Fibroblast of lung (primary cell): ENCODE measurements around the gene ADAP1.

Experiments
- EZH2 ChIP-seq: IDR thresholded peaks from 2 replicates; pipeline ENCODE4 v1.5.1; 2012; ENCODE audit warnings: low read length, control low read depth, mild to moderate bottlenecking; ENCODE audit errors: missing control alignments
- TF ChIP-seq, protein P1 (sequence below), 2 donors: IDR thresholded peaks in 1 of 2; conservative IDR thresholded peaks in 1 of 2; 1 replicate in 1 of 2; 2 replicates in 1 of 2; pipeline ENCODE4 v1.5.1; 2011 to 2012; ENCODE audit warnings: low read length in 2 of 2, control low read depth in 1 of 2, inconsistent platforms in 1 of 2, low read depth in 1 of 2, mild to moderate bottlenecking in 1 of 2

DNA sequence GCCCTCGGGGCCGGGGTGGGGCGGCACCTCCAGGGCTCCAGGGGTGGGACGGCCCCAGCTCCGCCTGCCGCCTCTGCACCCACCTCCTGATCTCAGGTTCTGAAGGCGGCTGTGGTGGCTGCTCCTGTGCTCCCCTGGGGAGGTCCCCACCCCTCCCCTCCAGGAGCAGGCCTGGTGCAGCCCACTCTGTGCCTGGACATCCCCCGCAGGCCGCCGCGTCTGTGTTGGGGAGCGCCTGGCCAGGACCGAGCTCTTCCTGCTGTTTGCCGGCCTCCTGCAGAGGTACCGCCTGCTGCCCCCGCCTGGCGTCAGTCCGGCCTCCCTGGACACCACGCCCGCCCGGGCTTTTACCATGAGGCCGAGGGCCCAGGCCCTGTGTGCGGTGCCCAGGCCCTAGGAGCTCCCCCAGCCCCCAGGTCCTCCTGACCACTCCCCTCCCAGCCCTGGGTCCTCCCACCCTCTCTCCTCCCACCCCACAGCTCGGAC, 34.0 kb upstream of the ADAP1 start:
- TF ChIP-seq, protein P1, sequence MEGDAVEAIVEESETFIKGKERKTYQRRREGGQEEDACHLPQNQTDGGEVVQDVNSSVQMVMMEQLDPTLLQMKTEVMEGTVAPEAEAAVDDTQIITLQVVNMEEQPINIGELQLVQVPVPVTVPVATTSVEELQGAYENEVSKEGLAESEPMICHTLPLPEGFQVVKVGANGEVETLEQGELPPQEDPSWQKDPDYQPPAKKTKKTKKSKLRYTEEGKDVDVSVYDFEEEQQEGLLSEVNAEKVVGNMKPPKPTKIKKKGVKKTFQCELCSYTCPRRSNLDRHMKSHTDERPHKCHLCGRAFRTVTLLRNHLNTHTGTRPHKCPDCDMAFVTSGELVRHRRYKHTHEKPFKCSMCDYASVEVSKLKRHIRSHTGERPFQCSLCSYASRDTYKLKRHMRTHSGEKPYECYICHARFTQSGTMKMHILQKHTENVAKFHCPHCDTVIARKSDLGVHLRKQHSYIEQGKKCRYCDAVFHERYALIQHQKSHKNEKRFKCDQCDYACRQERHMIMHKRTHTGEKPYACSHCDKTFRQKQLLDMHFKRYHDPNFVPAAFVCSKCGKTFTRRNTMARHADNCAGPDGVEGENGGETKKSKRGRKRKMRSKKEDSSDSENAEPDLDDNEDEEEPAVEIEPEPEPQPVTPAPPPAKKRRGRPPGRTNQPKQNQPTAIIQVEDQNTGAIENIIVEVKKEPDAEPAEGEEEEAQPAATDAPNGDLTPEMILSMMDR (conservative IDR thresholded peaks at IDR 0.05 in 1 of 2, IDR thresholded peaks at IDR 0.05 in 1 of 2; ENCODE audit: low read depth in 1 of 2, low read length in 2 of 2), result no peak
- no peak for TF ChIP-seq EZH2
